DMS114 treated with DMSO at 0.1 percent for 48 hours (cell line): ENCODE results near the gene ZNF850.

ENCODE experiments used
- DNase-seq: peaks from one replicate; lab custom pipeline; 2025; ENCODE audit not compliant: unreplicated experiment; lab: John Stamatoyannopoulos, UW

The ZNF850 gene

DNA sequence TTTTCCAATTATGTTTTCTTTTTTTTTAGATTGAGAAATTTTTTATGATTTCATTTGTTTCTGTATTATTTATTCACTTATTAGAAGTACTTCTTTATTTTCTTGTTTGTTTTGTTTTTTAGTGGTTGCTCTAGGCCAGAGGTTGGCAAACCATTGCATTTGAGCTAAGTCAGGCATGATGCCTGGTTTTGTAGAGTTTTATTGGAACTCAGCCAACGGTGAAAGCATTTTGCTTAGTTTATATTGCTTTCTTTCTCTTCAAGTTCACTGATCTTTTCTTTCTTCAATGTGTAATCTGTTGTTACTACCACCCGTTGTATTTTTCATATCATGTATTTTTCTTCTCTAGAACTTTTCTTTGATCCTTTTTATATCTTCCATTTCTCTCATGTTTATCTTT is 65.5 kb downstream of the ZNF850 start:
- DNase-seq: no peak

DNA sequence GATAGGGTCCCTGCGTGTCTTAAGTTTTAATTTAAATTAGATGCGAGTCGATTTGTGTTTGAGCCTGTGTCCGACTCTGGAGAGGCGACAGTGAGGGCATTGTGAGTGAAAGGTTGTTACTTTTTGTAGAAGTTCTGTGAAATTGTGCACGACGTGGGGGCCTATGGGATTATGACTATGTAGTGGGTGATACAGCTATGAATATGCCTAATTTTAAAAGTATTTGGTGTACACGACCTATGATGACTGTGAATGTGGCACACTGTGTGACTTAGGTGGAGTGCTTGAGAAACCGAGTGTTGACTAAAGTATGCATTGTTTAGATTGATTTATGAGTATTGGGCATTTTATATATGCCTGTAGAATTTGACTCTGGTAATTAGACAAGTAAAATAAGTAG is 84.5 kb downstream of the ZNF850 start:
- no peak for DNase-seq

DNA sequence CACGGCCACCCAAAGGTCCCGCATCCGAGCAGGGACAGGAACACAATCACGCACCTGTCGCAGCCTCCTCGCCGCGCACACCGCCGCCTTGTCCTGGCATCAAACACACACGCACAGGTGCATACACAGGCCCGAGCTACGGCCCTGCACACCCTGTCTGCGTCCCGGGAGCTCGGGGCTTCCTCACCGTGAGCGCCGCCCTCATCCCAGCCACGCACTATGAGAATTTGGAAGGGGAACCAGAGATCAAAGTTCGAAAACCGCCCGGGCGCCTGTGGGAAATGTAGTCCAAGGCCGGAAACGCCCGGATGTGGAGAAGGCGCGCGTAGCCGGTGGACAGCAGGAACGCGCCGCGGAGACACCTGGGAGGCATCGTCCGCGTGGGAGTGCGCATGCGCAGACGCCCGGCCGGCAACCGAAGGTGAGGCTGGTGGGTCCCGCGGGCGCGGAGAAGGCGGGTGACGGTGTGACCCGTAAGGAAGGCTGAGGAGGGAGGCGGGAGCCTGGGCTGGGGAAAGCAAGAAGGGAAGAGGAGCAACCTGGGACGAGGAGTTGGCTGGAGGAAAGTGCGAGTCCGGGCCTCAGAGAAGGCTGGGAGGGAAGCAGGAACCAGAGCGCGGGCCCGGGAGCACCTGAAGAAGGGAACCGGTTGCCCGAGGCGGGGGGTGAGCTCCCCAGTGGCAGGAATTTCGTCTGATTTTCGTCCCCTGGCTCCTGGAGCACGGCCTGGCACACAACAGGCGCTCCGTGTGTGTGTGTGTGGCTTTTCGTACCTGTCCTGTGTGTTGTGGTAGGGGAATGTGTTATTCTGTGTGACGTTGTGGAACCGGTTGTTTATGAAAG is 85.2 kb downstream of the ZNF850 start, which contains the start of gene ZNF567:
TSS of gene ZNF567 (plus strand) at position 399 of the 843 bp plus-strand sequence. CDS start 7,256 bp downstream, outside the sequence.
- peak; percentile 94 for DNase-seq

GRCh38 chr19:36686365-36687213 is 86.0 kb downstream of the ZNF850 start:
- no peak for DNase-seq

- DNase-seq: no peak
Measured at GRCh38 chr19:36685835-36686234, 86.8 kb downstream of the ZNF850 start.

- no peak for DNase-seq
Measured at GRCh38 chr19:36679455-36679854, 93.2 kb downstream of the ZNF850 start.

DNA sequence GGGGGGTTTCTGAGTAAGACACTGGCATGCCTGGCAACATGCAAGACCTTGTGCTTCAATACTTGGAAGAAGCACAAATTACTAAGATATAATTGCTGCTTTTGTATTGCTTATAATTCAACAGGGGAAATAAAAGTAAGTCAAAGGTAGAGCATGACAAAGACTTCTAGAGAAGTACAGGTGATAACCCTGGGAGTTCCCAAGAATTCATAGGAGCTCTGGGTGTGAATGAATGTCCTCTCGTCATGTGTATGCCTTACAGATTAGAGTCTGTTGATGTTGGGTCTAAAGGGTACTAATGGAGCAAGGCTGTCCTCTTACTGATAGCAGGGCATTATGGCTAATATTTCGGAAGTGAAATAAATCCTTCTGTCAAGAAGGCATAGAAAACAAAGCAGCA is 98.4 kb downstream of the ZNF850 start:
- no peak for DNase-seq

DNA sequence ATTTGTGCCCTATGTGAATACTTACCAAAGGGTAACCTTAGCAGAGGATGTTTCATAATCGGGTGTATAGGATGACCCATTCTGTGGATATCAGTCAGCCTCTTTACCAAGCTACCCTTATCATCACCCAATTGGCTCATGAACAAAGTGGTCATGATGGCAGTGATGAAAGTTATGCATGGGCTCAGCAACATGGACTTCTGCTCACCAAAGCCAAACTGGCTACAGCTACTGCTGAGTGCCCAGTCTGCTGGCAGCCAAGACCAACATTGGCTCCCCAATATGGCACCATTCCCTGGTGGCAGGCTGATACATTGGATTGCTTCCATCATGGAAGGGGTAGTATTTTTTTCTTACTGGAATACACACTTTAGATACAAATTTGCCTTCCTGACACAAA is 100.2 kb downstream of the ZNF850 start:
- DNase-seq: no peak

DNA sequence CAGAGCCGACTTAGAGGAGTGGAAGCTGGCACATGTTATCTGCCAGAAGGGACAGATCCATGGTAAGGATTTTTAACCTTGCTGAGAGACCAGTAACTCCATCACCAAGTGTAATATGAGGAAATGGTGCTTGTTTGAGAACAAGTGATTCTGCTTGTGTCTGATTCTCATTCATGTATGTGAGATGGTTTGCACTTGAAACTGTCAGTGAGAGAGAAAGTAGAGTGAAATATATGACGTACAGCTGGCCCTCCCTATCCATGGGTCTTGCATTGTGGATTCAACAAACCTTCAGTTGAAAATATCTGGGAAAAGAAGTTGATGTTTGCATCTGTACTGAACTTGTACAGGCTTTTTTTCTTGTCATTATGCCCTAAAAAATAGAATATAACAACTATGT is 104.0 kb downstream of the ZNF850 start:
- DNase-seq: no peak

GRCh38 chr19:36665832-36666231 is 106.8 kb downstream of the ZNF850 start:
- DNase-seq: no peak
